ENCODE results near the gene ANXA11. TPM values are rescaled to one million over a fixed set of nuclear protein-coding genes. Genes with fewer than 3 reads are reported as not detected.

Gene ANXA11
- total and polyA plus RNA-seq, 9 of the 15 experiments (the other 6 are each of a cell fraction or from before 2014, with no cell fraction given), result 43.6 to 212 (median 109) TPM

GRCh38 chr10:80187465-80188409 lies 17.6 kb downstream of the ANXA11 start (continued):
- no peak for TF ChIP-seq RBM22 (IDR thresholded peaks at IDR 0.05; ENCODE audit: low read depth, low read length, poor library complexity, severe bottlenecking)
- TF ChIP-seq ZNF780A (CRISPR knock-in tag; IDR thresholded peaks at IDR 0.05), result no peak
- TF ChIP-seq RB1 (IDR thresholded peaks at IDR 0.05; ENCODE audit: low read depth), result no peak
- no peak for TF ChIP-seq HDAC3 (IDR thresholded peaks at IDR 0.05; ENCODE audit: borderline replicate concordance, partially characterized antibody)
- no peak for TF ChIP-seq MCM3 (IDR thresholded peaks at IDR 0.05)
- TF ChIP-seq ZNF143 (CRISPR knock-in tag; IDR thresholded peaks at IDR 0.05), result no peak
- TF ChIP-seq ZKSCAN8 (CRISPR knock-in tag; IDR thresholded peaks at IDR 0.05), result no peak
- TF ChIP-seq NR2C1 (IDR thresholded peaks at IDR 0.05), result no peak
- no peak for TF ChIP-seq NR2C1 (tag; IDR thresholded peaks at IDR 0.05)
- no peak for TF ChIP-seq ZNF224 (CRISPR knock-in tag; IDR thresholded peaks at IDR 0.05)
- TF ChIP-seq DNMT1 (IDR thresholded peaks at IDR 0.05), result no peak; the same call in 1 of the 2 replicates
- no peak for TF ChIP-seq MAFK (IDR thresholded peaks at IDR 0.05; ENCODE audit: low read length)
- peak; percentile 75; the same call in 1 of the 2 replicates for TF ChIP-seq ZBTB7A (IDR thresholded peaks at IDR 0.05; ENCODE audit: borderline replicate concordance, control insufficient read depth, low read depth, low read length)
- TF ChIP-seq CBX1 (IDR thresholded peaks at IDR 0.05; ENCODE audit: low read depth), result 0 out of 2 replicates have a peak, but pooled peaks have one; percentile 22
- TF ChIP-seq ZBTB43 (CRISPR knock-in tag; IDR thresholded peaks at IDR 0.05), result no peak
- no peak for TF ChIP-seq SIRT6 (IDR thresholded peaks at IDR 0.05; ENCODE audit: low read depth, low read length)
- TF ChIP-seq ELF1 (tag; IDR thresholded peaks at IDR 0.05), result no peak
- no peak for TF ChIP-seq IFI16 (CRISPR knock-in tag; IDR thresholded peaks at IDR 0.05)
- TF ChIP-seq CREB1 (IDR thresholded peaks at IDR 0.05), result 0 out of 2 replicates have a peak, but pooled peaks have one; percentile 30
- no peak for TF ChIP-seq CREB1 (CRISPR knock-in tag; IDR thresholded peaks at IDR 0.05)
- TF ChIP-seq FUS (optimal IDR thresholded peaks at IDR 0.05; ENCODE audit: low read depth, low read length), result no peak
- no peak for TF ChIP-seq SAP30 (IDR thresholded peaks at IDR 0.05; ENCODE audit: borderline replicate concordance, insufficient read depth, low read depth, low read length, poor library complexity, severe bottlenecking)
- no peak for TF ChIP-seq CBFB (CRISPR knock-in tag; IDR thresholded peaks at IDR 0.05)
- TF ChIP-seq ZNF79 (CRISPR knock-in tag; IDR thresholded peaks at IDR 0.05; ENCODE audit: low read depth), result 0 out of 2 replicates have a peak, but pooled peaks have one; percentile 8
- 0 out of 4 replicates have a peak, but pooled peaks of 1 of the 2 experiments have one; percentile 26 for TF ChIP-seq ETV6 (IDR thresholded peaks at IDR 0.05; ENCODE audit: borderline replicate concordance in 1 of 2, low read depth in 2 of 2, low read length in 1 of 2)
- no peak for TF ChIP-seq ETV6 (CRISPR knock-in tag; IDR thresholded peaks at IDR 0.05; ENCODE audit: borderline replicate concordance)
- TF ChIP-seq SETDB1 (IDR thresholded peaks at IDR 0.05; ENCODE audit: low read length), result no peak
- TF ChIP-seq ZNF785 (CRISPR knock-in tag; IDR thresholded peaks at IDR 0.05), result no peak
- peak; percentile 79 for TF ChIP-seq ARID1B (IDR thresholded peaks at IDR 0.05)

Data from K562 (cell line).